Cerebellar nuclear complex (tissue), 1 donor: ENCODE data around the gene PLAC1.

ENCODE experiments used
- DNase-seq, 2 experiments: peaks; one replicate each; lab custom pipeline; 2025; lab: John Stamatoyannopoulos, UW

The PLAC1 gene

DNA sequence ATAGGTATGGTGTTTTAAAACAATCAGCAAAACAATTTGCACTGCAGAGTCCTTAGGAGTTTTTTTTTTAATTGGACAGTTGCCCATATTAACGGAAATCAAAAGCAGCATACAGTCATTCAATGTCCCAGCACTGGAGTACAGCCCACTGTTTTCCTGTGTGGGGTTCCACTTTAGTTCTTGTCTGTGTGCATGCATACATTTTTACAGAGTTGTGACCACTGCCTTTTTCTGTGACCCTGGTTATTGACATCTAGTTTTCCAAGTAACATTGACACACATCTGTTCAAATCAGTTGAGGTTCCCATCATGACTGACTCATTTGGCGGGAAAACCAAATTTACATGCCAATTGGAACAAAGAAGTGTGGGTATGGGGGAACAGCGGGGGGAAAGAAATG lies 115.0 kb downstream of the PLAC1 start:
- no peak for DNase-seq

DNA sequence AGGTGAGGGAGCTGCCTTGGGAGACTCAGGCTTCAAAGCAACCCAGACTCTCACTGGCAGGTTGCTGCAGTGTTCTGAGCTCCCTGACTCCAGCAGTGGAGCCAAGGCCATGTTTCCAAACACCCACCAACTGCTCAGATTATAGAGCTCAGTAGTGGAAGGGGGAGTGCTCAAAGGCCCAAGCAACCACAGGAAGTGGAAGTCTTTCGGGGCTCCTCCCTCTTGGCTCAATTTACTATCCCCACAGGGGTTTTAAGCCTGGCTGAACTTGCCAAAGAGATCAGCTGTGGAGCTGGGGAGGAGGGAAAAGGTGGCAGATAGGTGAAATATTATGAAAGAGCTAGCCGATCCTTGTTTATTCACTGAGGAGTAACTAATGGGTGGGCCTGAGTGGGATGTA lies 115.8 kb downstream of the PLAC1 start:
- no peak for DNase-seq

DNA sequence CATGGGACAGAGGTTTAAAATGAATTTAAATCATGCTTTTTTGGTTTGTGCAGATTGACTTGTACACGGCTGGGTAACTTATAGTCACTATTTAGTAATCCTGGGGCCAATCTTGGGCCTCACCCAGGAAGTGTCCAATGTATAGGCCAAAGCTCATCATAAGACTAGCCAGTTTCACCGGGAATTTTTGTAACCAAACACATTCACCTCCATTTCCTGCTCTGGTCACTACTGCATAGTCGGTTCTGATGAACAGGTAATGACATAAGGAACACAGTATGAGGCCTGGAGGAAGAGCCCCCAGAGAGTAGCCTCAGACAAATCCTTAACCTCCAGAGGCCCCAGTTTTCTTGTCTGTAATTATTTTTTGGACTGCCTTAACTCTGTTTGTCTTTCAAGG lies 116.4 kb downstream of the PLAC1 start:
- no peak for DNase-seq

DNA sequence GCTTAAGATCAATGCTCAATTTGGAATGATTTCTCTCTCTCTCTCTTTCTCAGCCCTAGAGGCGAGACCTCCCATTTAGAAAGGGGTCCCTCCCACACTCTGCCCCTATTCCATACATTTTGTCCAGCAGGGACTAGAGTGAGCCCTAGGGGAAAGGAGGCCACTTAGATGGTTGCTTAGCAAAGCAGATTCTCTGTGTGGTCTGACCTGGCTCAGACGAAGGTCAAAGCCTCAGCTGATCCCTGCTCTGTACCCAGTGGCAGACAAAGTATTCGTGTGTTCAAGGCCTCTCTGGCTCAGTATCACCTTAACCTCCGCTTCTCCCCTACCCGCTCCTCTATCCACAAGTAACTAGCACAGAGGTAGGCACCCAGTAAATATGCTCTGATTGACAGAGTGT lies 120.0 kb downstream of the PLAC1 start:
- DNase-seq, result no peak

DNA sequence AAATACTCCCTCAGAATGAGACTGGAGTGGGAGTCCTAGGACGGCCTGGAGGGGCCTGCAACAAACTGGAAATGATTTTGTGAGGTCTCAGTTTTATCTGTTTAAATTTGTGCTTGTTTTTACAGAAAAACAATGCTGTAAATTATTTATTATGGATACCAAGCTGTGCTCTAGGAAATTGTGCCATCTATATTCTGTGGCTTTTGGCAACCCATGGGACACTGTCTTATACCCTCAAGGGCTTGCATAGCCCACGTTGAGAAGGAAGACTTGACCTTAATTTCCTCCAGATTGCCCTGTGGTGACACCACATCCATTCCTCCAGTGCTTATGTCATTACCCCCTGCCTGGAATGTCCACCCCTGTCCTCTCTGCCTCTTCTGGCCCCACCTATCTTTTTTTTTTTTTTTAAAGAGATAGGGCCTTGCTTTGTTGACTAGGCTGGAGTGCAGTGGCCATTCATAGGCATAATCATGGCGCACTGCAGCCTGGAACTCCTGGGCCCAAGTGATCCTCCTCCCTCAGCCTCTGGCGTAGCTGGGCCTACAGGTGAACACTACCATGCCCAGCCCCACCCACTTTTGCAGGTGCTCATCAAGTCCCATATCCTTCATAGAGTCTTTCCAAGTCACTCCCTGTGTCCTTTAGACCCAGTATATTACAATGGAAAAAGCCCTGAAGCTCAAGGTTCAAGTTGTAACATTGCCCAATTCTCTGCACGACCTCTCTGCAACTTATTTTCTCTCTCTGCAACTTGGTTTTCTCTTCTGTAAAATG lies 120.9 kb downstream of the PLAC1 start:
- DNase-seq, result no peak

DNA sequence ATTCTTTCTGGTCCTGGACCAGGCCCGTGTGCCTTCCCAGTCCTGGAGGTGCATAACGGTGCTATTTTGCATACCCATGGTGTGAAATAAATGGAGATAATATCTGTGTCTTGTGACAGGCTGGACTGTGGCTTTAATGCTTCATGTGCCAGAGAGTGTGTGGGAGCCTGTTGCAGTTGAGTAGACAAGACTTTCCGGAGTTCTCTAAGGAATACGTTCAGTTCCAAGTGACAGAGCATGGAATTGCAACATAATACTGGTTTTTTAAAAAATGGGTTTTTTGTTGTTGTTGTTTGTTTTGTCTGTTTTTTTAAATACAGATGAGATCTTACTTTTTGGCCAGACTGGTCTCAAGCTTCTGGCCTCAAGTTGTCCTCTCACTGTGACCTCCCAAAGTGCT lies 124.3 kb downstream of the PLAC1 start:
- DNase-seq, result no peak

DNA sequence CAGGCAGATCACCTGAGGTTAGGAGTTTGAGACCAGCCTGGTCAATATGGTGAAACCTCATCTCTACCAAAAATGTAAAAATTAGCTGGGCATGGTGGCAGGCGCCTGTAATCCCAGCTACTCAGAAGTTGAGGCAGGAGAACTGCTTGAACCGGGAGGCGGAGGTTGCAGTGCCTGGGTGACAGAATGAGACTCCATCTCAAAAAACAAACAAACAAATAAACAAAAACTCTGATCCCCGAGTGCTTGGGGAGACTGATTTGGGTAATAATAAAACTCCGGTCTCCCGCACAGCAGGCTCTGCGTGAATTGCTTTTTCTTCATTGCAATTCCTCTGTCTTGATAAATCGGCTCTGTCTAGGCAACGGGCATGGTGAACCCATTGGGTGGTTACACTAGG lies 124.9 kb downstream of the PLAC1 start:
- no peak for DNase-seq

DNA sequence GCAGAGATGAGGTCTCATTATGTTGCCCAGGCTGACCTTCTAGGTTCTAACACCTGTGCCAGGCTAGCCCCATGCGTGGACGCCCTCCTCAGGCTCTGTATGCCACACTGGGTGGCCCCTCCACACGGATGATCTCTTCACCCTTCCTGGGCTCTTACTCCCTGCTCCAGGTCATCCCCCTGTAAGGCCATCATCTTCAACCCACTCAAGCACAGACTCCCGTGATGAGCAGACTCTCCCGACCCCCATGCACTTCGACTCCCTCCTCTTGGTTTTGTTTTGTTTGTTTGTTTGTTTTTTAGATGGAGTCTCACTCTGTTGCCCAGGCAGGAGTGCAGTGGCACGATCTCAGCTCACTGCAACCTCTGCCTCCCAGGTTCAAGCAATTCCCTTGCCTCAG lies 127.4 kb downstream of the PLAC1 start:
- no peak for DNase-seq

DNA sequence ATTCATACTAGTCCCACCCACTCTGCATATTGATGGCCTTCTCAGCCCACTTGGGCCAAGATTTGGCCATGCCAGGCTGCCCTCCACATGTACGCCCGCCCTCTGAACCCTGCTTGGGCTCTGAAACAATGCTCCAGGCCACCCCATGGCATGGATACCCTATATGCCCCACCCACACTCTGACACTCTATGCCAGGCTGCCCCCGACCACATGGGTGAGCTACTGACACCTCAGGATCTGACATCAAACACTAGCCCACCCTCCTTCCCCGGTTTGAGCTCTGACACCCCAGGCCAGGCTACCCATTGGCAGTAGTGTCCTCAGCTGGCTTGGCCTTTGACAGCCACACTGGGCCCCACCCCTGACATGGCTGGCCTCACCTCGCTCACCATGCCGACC lies 128.8 kb downstream of the PLAC1 start:
- DNase-seq, result no peak

DNA sequence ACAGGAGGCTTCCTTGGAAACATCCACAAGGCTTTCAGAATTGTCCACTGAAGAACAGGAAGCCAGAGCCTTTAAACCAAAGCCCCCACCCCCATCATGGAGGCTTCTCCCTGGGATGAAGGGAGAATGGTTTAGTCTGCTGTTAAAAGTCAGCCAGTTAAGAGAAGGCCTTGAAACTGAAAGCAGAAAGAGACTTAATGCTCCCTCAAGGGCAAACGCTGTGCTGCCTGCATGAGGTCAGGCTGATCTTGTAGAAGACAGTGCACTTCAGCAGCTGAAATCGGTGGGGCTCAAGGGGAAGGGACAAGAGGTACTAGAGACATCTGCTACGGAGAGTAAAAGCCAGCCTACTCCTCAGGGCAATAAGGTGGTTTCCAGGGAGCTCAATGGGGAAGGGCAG lies 129.3 kb downstream of the PLAC1 start:
- no peak for DNase-seq

DNA sequence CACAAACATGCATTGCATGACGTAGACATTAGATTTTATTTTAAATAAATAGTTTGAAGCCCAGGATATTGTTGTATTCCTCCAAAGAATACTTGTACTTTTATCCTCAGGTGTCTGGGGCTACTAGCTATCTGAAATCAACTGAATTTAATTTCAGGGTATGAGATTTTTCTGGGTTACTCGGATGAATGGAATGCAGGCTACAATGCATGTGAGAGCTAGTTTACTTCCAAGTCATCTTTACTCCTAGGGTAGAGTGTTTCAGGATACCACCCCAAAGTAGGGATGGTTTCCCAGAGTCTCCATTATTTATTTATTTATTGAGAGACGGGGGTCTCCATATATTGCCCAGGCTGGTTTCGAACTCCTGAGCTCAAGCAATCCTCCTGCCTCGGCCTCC lies 131.9 kb downstream of the PLAC1 start:
- no peak for DNase-seq

DNA sequence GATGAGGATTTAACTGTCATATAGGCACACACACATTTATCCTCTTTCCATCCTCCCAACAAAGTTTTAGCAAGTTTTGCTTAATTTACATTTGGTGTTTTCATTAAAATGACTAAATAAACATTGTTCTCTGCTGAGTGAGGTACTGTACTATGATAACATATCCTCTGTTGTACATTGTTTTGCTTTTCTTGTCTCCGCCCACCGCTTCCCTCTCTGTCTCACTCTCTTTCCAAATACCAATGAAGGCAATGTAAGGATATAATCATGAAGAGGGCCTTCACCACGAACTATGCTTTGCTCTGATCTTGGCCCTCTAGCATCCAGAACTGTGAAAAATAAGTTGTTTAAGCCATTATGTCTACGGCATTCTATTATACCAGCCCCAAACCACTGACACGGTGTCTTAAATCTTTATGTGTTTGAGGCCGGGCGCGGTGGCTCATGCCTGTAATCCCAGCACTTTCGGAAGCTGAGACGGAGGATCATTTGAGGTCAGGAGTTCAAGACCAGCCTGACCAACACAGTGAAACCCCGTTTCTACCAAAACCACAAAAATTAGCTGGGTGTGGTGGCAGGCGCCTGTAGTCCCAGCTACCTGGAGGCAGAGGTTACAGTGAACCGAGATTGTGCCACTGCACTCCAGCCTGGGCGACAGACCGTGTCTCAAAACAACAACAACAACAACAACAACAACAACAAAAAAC lies 133.0 kb downstream of the PLAC1 start:
- DNase-seq, result no peak

DNA sequence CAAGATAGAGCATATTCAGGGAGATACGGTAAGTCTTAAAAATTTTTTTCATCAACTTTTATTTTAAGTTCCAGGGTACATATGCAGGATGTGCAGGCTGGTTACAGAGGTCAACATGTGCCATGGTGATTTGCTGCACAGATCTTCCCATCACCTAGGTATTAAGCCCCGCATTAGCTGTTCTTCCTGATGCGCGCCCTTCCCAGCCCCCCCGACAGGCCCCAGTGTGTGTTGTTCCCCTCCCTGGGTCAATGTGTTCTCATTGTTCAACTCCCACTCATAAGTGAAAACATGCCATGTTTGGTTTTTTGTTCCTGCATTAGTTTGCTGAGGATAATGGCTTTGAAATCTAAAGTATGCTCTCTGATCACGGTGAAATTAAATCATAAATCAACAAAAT lies 134.1 kb downstream of the PLAC1 start:
- DNase-seq, result no peak

DNA sequence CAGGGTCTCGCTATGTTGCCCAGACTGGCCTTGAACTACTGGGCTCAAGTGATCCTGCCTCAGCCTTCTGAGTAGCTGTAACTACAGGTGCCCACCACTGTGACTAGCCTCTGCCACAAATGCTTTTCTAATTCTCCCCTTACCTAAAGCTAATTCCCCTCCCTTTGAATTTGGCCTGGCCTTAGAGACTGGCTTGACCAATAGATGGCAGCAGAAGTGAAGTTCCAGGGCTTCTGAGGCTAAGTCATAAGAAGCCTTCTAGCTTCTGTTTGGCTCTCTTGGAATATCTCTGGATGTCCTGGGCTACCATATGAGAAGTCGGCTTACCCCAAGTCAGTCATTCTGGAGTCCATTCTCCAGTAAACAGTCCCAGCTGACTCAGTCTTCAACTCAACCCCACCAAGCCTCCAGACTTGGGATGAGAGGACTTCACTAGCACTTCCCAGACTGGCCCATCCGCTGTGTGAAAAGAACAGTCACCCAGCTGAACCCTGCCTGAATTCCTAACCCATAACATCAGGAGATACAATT lies 137.3 kb downstream of the PLAC1 start:
- no peak for DNase-seq
